Superior temporal gyrus (tissue), 1 donor: ENCODE results near the gene LRRC57.

Experiments
- DNase-seq: peaks from one replicate; pipeline ENCODE4 v3.0.0-alpha.2; 2016; ENCODE audit errors: extremely low spot score

LRRC57 gene

GRCh38 chr15:42549741-42550392 is 1.3 kb upstream of the LRRC57 start:
- no peak for DNase-seq

- peak; percentile 39 for DNase-seq
These were observed 469 bp upstream of the LRRC57 start for GRCh38 chr15:42549032-42549491.

GRCh38 chr15:42547918-42548248 is 710 bp downstream of the LRRC57 start:
- no peak for DNase-seq

- peak; percentile 42 for DNase-seq
These were observed 3.6 kb downstream of the LRRC57 start for GRCh38 chr15:42544853-42545629.

GRCh38 chr15:42533246-42533645 is 15.3 kb downstream of the LRRC57 start:
- DNase-seq, result no peak

- no peak for DNase-seq
These were observed 19.6 kb downstream of the LRRC57 start for GRCh38 chr15:42528970-42529369.

- no peak for DNase-seq
These were observed 25.3 kb downstream of the LRRC57 start for GRCh38 chr15:42523331-42523730.

- DNase-seq, result peak; percentile 50
These were observed 37.6 kb downstream of the LRRC57 start for GRCh38 chr15:42511007-42511391.

GRCh38 chr15:42510258-42511006 is 38.2 kb downstream of the LRRC57 start:
- no peak for DNase-seq

GRCh38 chr15:42508263-42508690 is 40.3 kb downstream of the LRRC57 start:
- no peak for DNase-seq

GRCh38 chr15:42507514-42507913 is 41.1 kb downstream of the LRRC57 start:
- no peak for DNase-seq

GRCh38 chr15:42504631-42505030 is 44.0 kb downstream of the LRRC57 start:
- no peak for DNase-seq

- DNase-seq, result no peak
These were observed 44.8 kb downstream of the LRRC57 start for GRCh38 chr15:42503825-42504224.

GRCh38 chr15:42502477-42502876 is 46.1 kb downstream of the LRRC57 start:
- no peak for DNase-seq

- no peak for DNase-seq
These were observed 48.6 kb downstream of the LRRC57 start for GRCh38 chr15:42499858-42500609.

GRCh38 chr15:42498212-42499068 is 50.2 kb downstream of the LRRC57 start:
- no peak for DNase-seq

- DNase-seq, result peak; percentile 93
These were observed 53.0 kb downstream of the LRRC57 start, which contains the start of gene SNAP23 for GRCh38 chr15:42495361-42496212. Gene SNAP23 (plus strand): TSS chr15:42495634. CDS start chr15:42511847, 16,213 bp downstream.

- peak; percentile 91 for DNase-seq
These were observed 53.6 kb downstream of the LRRC57 start for GRCh38 chr15:42494998-42495360.

GRCh38 chr15:42493679-42494078 is 54.9 kb downstream of the LRRC57 start:
- DNase-seq, result no peak
